Measurements from ENCODE around the gene LRRK2. TPM values are rescaled to one million over a fixed set of nuclear protein-coding genes. Genes with fewer than 3 reads are reported as not detected.

LRRK2 gene
- total RNA-seq, 2 donors from 2014 or later: 1.2 to 1.9 TPM

DNA sequence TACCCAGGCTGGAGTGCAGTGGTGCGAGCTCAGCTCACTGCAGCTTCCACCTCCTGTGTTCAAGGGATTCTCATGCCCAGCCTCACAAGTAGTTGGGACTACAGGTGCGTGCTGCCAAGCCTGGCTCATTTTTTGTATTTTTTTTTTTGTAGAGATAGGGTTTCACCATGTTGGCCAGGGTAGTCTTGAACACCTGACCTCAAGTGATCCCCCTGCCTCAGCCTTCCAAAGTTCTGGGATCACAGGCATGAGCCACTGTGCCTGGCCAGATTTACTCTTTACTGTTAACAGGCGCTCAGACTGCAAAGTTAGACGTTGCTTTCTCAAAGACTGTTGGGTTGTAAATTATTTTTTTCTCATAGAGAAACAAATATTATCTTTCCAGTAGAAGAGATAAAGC, 46.1 kb upstream of the LRRK2 start:
- no peak overlapping the region for H3K4me3 Mint-ChIP-seq
- Histone ChIP-seq H3K9me3 (ENCODE audit: control insufficient read depth, low read length) (peaks cover 12% of the 10 kb centered on the region), H3K27me3 (ENCODE audit: control insufficient read depth, insufficient read depth, low read length, poor library complexity, severe bottlenecking) (no peaks in the 10 kb centered on the region), H3K27ac (ENCODE audit: low read depth, low read length) (no peak overlapping the region), H3K9ac (ENCODE audit: extremely low read depth, low read length, poor library complexity, severe bottlenecking) (no peak overlapping the region), H3K4me3 (ENCODE audit: low read length) (no peak overlapping the region), H3K36me3 (ENCODE audit: control insufficient read depth, insufficient read depth, low read length) (no peaks in the 10 kb centered on the region), H3K4me1 (ENCODE audit: control insufficient read depth, insufficient read depth, low read length) (no peaks in the 10 kb centered on the region)
- H3K9me3 Mint-ChIP-seq: peaks cover 13% of the 10 kb centered on the region
- no peak overlapping the region for H3K27ac Mint-ChIP-seq
- H3K27me3 Mint-ChIP-seq (ENCODE audit: insufficient read depth): no peaks in the 10 kb centered on the region
- peaks cover 4% of the 10 kb centered on the region for H3K4me1 Mint-ChIP-seq
- TF ChIP-seq, protein P1, sequence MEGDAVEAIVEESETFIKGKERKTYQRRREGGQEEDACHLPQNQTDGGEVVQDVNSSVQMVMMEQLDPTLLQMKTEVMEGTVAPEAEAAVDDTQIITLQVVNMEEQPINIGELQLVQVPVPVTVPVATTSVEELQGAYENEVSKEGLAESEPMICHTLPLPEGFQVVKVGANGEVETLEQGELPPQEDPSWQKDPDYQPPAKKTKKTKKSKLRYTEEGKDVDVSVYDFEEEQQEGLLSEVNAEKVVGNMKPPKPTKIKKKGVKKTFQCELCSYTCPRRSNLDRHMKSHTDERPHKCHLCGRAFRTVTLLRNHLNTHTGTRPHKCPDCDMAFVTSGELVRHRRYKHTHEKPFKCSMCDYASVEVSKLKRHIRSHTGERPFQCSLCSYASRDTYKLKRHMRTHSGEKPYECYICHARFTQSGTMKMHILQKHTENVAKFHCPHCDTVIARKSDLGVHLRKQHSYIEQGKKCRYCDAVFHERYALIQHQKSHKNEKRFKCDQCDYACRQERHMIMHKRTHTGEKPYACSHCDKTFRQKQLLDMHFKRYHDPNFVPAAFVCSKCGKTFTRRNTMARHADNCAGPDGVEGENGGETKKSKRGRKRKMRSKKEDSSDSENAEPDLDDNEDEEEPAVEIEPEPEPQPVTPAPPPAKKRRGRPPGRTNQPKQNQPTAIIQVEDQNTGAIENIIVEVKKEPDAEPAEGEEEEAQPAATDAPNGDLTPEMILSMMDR (conservative IDR thresholded peaks at IDR 0.05): no peak
- 90% methylated on average over 4 of the region's 4 CpGs; no CpG with 5 or more reads in 1 of the 2 experiments for WGBS, 2 experiments (ENCODE audit: insufficient coverage in 1 of 2, insufficient read length in 1 of 2)
- DNase-seq: no peak
- H3K36me3 Mint-ChIP-seq (ENCODE audit: low read depth): no peaks in the 10 kb centered on the region

DNA sequence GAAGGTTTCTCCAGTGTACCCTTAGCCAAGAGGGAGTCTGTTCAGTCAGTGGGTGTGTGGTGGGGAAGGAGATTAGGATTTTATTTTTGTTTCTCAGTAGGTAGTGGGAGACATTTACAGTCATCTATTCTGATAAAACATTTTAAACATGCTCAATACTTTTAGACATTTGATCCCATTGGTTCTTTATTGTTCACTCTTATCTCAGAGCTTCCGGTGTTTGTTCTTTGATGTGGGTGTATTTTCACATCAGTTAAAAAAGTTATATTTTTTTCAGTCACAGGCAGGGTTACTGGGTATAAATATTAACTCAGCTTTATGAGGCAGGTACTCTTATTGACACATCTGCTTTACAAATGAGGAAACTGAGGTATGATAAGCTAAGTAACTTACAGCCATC, 43.3 kb upstream of the LRRK2 start:
- H3K27me3 Mint-ChIP-seq (ENCODE audit: insufficient read depth): no peaks in the 10 kb centered on the region
- no peaks in the 10 kb centered on the region for H3K36me3 Mint-ChIP-seq (ENCODE audit: low read depth)
- Histone ChIP-seq H3K27ac (ENCODE audit: low read depth, low read length) (no peak overlapping the region), H3K36me3 (ENCODE audit: control insufficient read depth, insufficient read depth, low read length) (no peaks in the 10 kb centered on the region), H3K4me1 (ENCODE audit: control insufficient read depth, insufficient read depth, low read length) (no peaks in the 10 kb centered on the region), H3K4me3 (ENCODE audit: low read length) (no peak overlapping the region), H3K9me3 (ENCODE audit: control insufficient read depth, low read length) (peaks cover 12% of the 10 kb centered on the region), H3K27me3 (ENCODE audit: control insufficient read depth, insufficient read depth, low read length, poor library complexity, severe bottlenecking) (no peaks in the 10 kb centered on the region), H3K9ac (ENCODE audit: extremely low read depth, low read length, poor library complexity, severe bottlenecking) (no peak overlapping the region)
- no peak overlapping the region for H3K4me3 Mint-ChIP-seq
- H3K9me3 Mint-ChIP-seq: peaks cover 16% of the 10 kb centered on the region
- peaks cover 8% of the 10 kb centered on the region for H3K4me1 Mint-ChIP-seq
- no peak overlapping the region for H3K27ac Mint-ChIP-seq
- TF ChIP-seq, protein P1 (conservative IDR thresholded peaks at IDR 0.05): no peak
- no peak for DNase-seq
- 100% methylated on average over 1 of the region's 1 CpG; no CpG with 5 or more reads in 1 of the 2 experiments for WGBS, 2 experiments (ENCODE audit: insufficient coverage in 1 of 2, insufficient read length in 1 of 2)

DNA sequence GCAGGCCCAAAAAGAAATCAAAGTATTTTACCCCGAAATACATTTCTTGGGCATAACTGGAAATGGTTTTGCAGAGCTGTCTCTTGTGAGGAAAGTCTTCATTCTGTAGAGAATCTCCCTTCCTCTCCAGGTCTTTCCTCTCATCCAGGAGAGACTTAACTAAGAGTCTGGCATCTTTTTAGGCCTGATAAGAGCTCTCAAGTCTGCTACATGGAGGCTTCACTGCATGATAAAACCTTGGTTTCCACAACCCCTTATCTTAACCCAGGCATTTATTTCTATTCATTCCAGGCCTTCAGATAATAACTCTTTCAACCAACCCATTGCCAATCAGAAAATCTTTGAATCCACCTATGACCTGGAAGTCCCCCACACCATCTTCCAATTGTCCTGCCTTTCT, 41.1 kb upstream of the LRRK2 start:
- no peak overlapping the region for H3K27ac Mint-ChIP-seq
- H3K4me3 Mint-ChIP-seq: no peak overlapping the region
- H3K9me3 ChIP-seq (ENCODE audit: control insufficient read depth, low read length): peaks cover 34% of the 10 kb centered on the region
- no peaks in the 10 kb centered on the region for H3K36me3 ChIP-seq (ENCODE audit: control insufficient read depth, insufficient read depth, low read length)
- DNase-seq: no peak
- 86 to 92% methylated on average over 1 of the region's 1 CpG for WGBS, 2 experiments (ENCODE audit: insufficient coverage in 1 of 2, insufficient read length in 1 of 2)
- H3K27ac ChIP-seq (ENCODE audit: low read depth, low read length): no peak overlapping the region
- TF ChIP-seq, protein P1 (conservative IDR thresholded peaks at IDR 0.05): no peak
- H3K27me3 Mint-ChIP-seq (ENCODE audit: insufficient read depth): no peaks in the 10 kb centered on the region
- no peaks in the 10 kb centered on the region for H3K4me1 ChIP-seq (ENCODE audit: control insufficient read depth, insufficient read depth, low read length)
- H3K27me3 ChIP-seq (ENCODE audit: control insufficient read depth, insufficient read depth, low read length, poor library complexity, severe bottlenecking): no peaks in the 10 kb centered on the region
- no peaks in the 10 kb centered on the region for H3K36me3 Mint-ChIP-seq (ENCODE audit: low read depth)
- no peak overlapping the region for H3K4me3 ChIP-seq (ENCODE audit: low read length)
- H3K9me3 Mint-ChIP-seq: peaks cover 30% of the 10 kb centered on the region
- H3K4me1 Mint-ChIP-seq: peaks cover 8% of the 10 kb centered on the region
- no peak overlapping the region for H3K9ac ChIP-seq (ENCODE audit: extremely low read depth, low read length, poor library complexity, severe bottlenecking)

Measured in endodermal cell (in vitro differentiated cells).